Epidermal melanocyte (primary cell): Measurements from ENCODE around the gene TBCEL.
"Not testable (repeated sequence)": the region's sequence is repeated elsewhere in the genome, so short reads cannot be mapped to it uniquely, and the experiment has no call there.

Experiments
- DNase-seq: peaks from one replicate; pipeline ENCODE4 v3.0.0; 2011; ENCODE audit warnings: low spot score; ENCODE audit not compliant: insufficient read length

The TBCEL gene

DNA sequence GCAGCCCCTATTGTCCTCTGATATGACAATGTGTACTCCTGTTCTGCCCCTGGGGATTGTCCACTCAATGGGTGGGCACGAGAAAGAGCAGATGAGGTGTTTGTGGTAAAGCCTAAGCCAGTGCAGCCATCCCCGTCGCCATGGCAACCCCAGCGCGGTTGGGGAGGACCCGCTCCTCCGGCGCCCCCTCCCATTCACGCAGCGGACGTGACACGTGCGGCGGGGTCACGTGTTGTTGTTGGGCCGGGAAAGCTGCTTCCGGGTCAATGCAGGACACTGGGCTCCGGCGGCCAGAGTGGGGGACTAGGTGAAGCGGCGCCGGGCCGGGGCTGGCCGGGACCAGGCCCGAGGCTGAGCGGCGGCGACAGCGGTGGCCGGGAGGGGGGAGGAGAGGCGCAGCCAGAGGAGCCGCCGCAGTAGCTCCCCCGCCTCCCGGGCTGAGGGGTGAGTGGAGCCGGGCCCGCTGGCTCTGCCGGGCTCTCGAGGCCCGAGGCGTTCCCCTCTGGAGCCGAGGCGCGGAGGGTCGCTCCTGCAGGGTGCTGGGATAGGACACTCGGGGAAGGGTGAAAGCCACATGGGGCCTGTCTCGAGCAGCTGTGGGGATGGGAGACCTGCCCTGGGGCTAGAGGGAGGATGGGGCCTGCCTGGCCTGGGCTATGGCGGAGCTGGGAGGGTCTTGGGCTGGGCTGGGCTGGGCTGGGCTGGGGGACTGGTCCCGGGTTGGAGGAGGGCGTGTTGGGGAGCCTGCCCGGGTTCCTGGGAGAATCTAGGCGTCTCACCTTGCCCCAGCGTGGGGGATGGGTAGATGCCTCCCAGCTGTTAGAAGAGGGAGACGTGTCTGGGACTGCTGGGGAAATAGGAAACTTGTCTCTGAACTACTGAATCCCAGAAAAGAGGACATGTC is at the start of gene TBCEL:
Gene TBCEL (plus strand): TSS at position 255 of the 904 bp plus-strand sequence. CDS start 21,589 bp downstream, outside the sequence.
- DNase-seq: peak; percentile 93

GRCh38 chr11:120974466-120974865 is 49.4 kb upstream of the TBCEL start:
- DNase-seq: no peak

DNA sequence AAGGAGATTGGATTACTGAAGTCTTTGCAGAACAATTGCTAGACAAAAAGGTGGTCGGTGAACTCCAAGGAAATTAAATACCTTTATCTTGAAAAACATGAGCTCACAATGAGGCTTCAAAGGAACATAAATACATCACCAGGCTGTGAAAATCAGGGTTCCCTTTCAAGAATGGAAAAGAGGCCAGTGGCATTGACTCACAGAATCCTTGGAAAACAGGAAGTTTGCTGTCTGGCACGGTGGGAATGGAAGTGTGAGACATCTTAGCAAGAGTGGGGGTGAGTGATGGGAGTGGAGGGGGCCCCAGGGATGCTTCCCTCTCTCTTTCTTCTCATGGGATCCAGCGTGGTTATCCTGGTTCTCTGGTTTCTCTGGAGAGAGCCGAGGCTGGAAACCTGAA is 48.9 kb upstream of the TBCEL start:
- no peak for DNase-seq

DNA sequence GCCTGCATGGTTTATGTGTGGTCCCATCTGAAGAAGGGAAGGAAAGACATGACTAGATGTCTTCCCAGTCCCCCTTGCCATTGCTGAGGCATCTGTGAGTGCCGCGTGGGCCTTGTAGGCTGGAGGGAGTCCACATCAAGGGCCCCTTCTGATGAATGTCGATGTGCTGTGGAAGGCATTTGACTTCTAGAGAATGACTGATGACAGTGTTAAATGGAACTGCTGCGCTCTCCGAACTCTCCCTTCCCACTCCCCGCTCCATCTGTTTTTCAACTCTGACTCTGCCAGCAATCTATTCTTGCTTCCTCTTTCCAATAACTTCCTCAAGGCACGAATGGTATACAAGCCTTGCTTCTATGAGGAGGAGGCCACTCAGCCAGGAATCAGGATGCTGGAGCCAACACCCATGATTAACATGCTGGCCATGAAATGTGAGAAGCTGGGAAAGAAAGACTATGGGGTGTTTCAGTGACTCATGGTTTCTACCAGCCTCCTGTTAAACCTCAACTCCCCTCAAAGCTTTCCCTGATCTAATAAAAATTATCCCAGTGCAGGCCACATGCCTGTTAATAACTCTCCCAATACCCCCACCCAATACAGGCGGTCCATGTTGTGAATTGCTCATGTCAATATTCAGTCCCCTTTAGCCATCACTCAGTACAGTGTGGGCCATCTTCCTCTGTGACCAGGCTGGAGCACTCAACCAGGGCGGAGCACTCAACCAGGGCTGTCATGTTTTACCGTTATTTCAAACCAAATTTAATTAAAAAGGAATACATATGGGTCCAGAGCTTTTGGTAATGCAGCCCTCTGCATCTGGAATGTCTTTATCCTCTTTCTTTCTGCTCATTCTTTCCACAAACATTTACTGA is 46.4 kb upstream of the TBCEL start:
- DNase-seq: no peak

GRCh38 chr11:120978701-120979100 is 45.2 kb upstream of the TBCEL start:
- DNase-seq: no peak

DNA sequence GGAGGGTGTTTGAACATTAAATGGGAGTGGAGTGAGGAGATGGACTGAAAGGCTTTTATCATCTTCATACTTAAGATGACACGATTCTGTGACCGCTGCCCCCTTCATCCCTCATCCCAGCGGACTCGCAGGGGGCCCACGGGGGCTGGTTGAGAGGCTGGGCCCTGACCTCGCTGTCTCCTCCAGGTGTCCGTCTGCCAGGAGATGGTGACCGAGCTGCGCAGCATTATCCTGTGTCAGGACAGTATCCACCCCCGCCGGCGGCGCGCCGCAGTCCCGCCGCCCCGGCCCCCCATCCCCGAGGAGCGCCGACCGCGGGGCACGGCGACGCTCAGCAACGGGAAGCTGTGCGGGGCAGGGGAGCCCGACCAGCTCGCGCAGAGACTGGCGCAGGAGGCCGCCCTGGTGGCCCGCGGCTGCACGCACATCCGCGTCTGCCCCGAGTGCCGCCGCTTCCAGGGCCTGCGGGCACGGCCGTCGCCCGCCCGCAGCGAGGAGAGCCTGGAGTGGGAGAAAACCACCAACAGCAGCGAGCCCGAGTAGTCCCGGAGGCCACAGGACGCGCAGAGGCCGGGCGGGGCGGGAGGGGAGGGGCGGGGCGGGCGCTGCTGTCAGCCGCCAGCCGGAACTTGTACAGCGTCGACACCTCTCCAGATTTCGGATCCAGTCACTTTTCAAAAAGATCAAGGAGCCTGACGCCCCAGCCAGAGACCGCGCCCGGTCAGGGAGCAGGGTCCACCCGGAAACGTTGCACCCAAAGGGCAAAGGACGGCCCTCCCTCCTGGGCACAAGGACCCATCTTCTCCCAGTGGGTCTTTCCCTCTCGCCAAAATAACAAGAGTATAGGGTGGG is 38.0 kb upstream of the TBCEL start:
- DNase-seq: peak; percentile 41

GRCh38 chr11:120988603-120989002 is 35.3 kb upstream of the TBCEL start:
- no peak for DNase-seq

- no peak for DNase-seq
These were observed 31.8 kb upstream of the TBCEL start for GRCh38 chr11:120991830-120992686.

- DNase-seq: no peak
These were observed 29.6 kb upstream of the TBCEL start for GRCh38 chr11:120994091-120994859.

DNA sequence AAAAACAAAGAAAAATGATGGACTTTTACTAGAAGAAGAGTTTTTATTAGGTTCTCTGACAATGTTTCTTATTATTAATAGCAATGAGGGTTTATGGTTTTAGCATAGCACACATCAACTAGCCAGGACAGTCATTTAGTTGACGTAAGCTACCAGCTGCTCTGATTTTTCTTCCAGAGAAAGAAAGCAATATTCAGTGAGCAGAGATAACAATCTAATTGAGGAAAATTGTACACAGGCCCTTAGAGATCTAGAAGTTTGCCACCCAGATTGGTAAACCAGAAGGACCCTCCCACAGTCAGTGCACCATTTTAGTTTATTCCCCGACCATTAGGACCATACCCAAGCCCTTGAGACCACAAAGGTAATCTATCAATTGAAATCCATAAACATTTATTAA is 28.7 kb upstream of the TBCEL start:
- DNase-seq: no peak

DNA sequence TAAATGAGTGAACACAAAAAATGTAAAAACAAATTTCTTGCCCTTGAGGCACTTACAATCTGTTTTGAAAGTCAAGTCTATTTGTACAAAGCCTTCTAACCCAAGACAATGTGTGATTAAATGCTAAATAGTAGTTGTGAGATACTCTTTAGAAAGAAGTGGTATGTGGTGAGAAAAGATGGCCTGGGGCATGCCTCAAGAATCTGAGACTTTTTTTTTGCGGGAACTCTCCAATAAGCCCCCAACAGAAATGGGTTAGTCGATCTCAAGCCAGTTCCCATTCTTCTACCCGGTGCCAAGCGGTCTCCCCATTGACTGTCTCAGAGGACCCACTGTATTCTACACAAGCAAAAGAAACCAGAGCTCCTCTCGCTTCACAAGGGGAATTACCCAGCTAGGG is 26.9 kb upstream of the TBCEL start:
- no peak for DNase-seq

- no peak for DNase-seq
These were observed 25.3 kb upstream of the TBCEL start for GRCh38 chr11:120998581-120998980.

GRCh38 chr11:121004206-121004840 is 19.6 kb upstream of the TBCEL start:
- DNase-seq: no peak

DNA sequence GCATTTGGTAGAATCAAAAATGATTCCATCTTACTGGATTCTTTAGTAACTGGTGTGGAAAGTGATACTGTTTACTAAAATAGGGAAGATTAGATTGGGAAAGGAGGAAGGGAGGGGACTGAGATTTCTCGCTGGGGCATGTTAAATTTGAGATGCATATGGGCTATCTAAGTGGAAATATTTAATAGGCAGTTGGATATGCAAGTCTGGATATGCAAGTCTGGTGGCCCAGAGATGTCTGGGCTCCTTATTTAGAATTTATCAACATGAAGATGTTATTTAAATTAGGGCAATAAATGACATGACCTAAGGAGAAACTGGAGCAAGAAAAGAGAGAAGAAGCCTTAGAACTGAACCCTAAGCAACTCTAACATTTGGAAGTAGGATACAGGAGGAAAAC is 17.0 kb upstream of the TBCEL start:
- no peak for DNase-seq

DNA sequence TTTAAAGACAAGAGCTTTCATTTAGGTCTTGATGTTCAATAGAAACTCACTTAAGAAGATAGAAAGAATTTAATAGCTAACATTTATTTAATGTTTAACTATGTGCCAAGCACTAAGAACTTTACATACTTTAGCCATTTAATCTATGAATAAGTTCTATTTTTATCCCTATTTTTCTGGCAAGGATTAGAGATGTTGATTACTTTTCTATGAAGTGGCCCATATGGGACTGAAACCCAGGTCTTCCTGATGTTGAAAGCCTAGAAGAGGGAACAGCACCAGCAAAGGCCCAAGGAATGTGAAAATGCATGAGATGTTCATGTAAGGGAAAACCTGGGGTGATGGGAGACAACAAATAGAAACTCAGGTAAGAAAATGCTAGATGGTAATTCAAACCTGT is 15.4 kb upstream of the TBCEL start:
- no peak for DNase-seq

GRCh38 chr11:121012091-121012490 is 11.8 kb upstream of the TBCEL start:
- DNase-seq: no peak

DNA sequence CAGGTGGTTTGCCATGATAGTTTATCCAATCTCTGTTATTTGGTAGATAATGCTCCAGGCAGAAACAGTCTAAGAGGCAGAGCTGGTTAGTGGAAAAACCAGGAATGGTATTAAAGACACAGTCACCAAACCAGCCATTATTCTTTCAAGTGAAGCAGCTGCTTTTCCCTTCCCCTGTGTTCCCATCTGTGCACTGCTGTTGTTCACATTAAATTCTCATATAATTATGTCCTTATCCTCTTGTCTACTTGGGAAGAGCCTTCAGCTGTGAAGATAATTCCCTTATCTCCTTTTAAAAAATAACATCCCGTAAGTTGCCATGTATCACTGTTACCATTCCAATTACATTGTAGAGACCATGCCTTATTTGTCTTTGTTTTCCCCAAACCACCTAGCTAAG is 5.2 kb upstream of the TBCEL start:
- no peak for DNase-seq

DNA sequence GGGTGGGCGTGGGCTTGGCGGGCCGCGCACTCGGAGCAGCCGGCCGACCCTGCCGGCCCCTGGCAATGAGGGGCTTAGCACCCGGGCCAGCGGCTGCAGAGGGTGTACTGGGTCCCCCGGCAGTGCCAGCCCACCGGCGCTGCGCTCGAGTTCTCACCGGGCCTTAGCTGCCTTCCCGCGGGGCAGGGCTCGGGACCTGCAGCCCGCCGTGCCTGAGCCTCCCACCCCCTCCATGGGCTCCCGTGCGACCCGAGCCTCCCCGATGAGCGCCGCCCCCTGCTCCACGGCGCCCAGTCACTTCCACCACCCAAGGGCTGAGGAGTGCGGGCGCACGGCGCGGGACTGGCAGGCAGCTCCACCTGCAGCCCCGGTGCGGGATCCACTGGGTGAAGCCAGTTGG is 2.2 kb upstream of the TBCEL start:
- not testable (repeated sequence) for DNase-seq

DNA sequence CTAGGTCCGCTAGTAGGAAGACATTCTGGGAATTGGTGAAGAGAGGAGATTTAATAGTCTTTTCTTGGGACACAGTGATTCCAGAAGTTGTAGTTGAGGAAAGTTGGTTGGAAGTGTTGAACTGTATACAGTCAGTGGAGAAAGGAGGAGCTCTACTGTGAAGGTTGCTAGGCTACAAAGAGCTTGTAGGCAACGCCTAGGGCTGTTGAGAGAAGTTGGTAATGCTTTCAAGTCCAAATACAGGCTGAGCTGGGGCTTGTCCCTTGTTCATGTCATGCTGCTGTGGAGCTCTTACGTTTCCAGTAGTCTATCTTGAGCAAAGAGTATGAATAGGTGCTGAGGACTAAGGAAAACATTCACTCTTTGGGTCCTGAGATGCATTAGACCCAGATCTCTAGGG is 1.1 kb downstream of the TBCEL start:
- DNase-seq: no peak
